Subcutaneous preadipocyte (primary cell): ENCODE measurements around the gene MCL1. TPM values are rescaled to one million over a fixed set of nuclear protein-coding genes. Genes with fewer than 3 reads are reported as not detected.

Source experiments
- small RNA-seq: library from RNA; depleted of rRNA; stranded (forward); fragments of <200 nt; gene quantifications from one replicate; pipeline ENCODE3, GENCODE V24; 2012
- total RNA-seq: library from RNA; depleted of rRNA; stranded (reverse); fragments of >200 nt; gene quantifications from 2 replicates; pipeline ENCODE4 v1.2.3, GENCODE V29; 2012

MCL1 gene
- total RNA-seq, result 203 and 308 TPM in 2 replicates

DNA sequence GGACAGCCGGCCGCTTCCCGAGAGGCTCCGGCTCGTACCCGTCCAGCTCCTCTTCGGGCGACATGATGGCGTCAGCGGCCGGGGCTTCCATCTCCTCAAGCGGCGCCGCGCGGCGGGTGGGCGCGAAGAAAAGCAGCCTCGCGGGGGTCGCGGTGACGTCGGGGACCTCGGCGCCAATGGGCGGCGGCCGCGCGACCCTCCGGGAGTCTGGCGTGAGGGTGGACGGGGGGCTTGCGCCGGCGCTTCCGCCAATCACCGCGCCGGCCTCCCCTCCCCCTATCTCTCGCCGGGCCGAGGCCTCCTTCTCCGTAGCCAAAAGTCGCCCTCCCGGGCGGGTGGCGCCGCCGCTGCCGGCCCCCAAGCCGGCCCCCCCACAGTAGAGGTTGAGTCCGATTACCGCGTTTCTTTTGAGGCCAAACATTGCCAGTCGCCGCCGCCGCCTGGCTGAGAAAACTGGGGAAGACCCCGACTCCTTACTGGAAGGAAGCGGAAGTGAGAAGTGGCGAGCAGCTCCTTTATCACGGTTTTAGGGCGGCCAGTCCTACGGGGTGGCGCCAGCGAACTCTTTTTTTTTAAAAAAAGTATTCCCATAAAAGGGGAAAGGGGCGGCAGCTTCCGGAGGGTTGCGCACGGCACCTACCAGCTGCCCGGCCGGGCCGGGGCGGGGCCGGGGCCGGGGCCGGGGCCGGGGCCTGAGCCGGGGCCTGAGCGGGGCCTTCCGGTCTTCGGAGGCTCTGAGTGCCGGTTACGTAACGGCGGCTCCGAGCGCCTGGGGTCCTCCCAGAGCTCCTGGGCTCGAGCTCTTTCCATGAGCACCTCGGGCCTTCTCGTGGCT lies at the start of gene MCL1:
Gene MCL1, minus strand, starts transcription at position 501 of the 835 bp plus-strand sequence. Its CDS starts 80 bp downstream, at position 421.

DNA sequence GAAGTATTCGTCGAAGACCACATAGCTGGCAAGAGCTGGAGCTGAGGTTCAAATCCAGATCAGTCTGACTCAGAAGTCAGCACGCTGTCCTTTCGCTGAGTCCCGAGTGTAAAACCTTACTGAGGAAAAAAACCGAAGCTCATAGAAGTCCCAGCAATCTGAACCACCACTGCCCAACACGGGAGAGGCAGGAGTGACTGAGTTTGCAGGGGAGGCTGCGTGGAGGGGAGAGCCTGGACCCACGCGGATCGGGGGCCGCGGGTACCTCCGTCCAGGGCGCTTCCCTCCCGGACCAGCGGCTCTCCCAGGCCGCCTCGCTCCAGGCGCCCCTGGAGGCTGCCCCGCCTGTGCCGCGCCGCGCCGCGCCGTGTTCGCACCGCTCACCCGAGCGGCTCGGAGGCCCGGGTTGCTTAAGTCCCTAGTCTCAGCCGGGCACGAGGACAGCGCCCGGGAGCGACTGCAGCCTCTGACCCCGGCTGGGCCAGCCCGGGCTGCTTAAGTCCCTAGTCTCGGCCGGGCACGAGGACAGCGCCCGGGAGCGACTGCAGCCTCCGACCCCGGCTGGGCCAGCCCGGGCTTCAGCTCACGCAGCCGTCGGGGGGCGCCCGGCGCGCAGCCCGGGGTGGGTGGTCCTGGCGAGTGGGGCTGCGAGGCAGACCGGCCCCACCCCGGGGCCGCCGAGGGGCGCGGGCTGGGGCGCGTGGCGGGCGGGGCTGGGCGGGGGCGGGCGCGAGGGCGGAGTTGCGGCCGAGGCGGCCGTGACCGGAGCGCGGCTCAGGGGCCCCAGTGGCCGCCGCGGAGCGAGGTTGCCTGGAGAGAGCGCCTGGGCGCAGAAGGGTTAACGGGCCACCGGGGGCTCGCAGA lies 30.5 kb downstream of the MCL1 start, which contains the start of gene ADAMTSL4:
Gene ADAMTSL4, plus strand, starts transcription at position 777 of the 864 bp plus-strand sequence. CDS start 2,881 bp downstream, outside the sequence.

Small RNA genes lying within 50 kb of the gene (small RNA-seq; reads per million reads assigned to genes)
- gene MIR4257, result not detected
- not detected for gene RF00015
- gene RF00561, result not detected
- not detected for gene RN7SL473P
- not detected for gene RN7SL600P

Other genes starting within 250 kb of the MCL1 start
- 8.8 and 11.9 TPM in 2 replicates for gene RPRD2, start 215.5 kb downstream of the MCL1 start, total RNA-seq
- 22.3 and 26.1 TPM in 2 replicates for gene TARS2, start 92.2 kb downstream of the MCL1 start, total RNA-seq
- 23.9 and 26.8 TPM in 2 replicates for gene ECM1, start 71.5 kb downstream of the MCL1 start, total RNA-seq
- gene FALEC, start 63.9 kb downstream of the MCL1 start, total RNA-seq, result not detected in 2 replicates
- 36.2 and 42.3 TPM in 2 replicates for gene ADAMTSL4, start 30.2 kb downstream of the MCL1 start, total RNA-seq
- 75.3 and 96.0 TPM in 2 replicates for gene ENSA, start 50.0 kb upstream of the MCL1 start, total RNA-seq
- gene GOLPH3L, start 117.5 kb upstream of the MCL1 start, total RNA-seq, result 14.7 and 15.2 TPM in 2 replicates
- under 0.01 TPM in 1 of 2 replicates, not detected in the other for gene HORMAD1, start 141.3 kb upstream of the MCL1 start, total RNA-seq
- 3.3 and 5.5 TPM in 2 replicates for gene CTSS, start 186.2 kb upstream of the MCL1 start, total RNA-seq
- gene CTSK, start 228.7 kb upstream of the MCL1 start, total RNA-seq, result 196 and 415 TPM in 2 replicates